ENCODE results near the gene ZNF594. TPM values are rescaled to one million over a fixed set of nuclear protein-coding genes. Genes with fewer than 3 reads are reported as not detected.
A peak's percentile ranks its signal among the peaks of the same experiment; 100 is the strongest.
"Not testable (repeated sequence)": the region's sequence is repeated elsewhere in the genome, so short reads cannot be mapped to it uniquely, and the experiment has no call there.

ZNF594 gene
- total RNA-seq, 2 experiments from 2014 or later = 11.3 to 11.6 TPM

DNA sequence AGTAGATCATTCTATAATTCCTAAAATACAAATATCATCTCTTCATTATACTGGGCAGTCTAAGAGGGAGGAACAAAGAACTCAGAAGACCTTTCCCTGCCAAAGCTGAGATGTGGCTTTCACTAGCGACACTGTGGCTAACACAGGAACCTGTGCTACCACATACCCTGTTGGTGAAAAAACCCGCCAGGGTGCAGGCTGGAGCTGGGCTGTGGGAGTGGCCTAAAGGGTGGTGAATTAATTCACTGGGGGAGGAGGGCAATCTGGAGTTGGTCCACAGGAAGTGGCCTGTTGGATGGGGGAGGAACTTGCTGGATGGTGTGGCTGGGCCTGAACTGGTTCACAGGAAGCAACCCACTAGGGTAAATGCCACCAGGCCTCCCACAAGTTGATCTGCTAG is 7.4 kb downstream of the ZNF594 start:
- CTCF ChIA-PET = no interaction called here
- H3K4me3 Mint-ChIP-seq = no peak overlapping the region
- peaks cover 73% of the 10 kb centered on the region for H3K36me3 Mint-ChIP-seq (ENCODE audit: low read depth)
- POLR2A ChIA-PET = no interaction called here
- H3K27ac Mint-ChIP-seq = no peak overlapping the region
- no peaks in the 10 kb centered on the region for H3K27me3 Mint-ChIP-seq
- no peak for DNase-seq
- no peaks in the 10 kb centered on the region for H3K4me1 Mint-ChIP-seq
- H3K9me3 Mint-ChIP-seq = peaks cover 69% of the 10 kb centered on the region

DNA sequence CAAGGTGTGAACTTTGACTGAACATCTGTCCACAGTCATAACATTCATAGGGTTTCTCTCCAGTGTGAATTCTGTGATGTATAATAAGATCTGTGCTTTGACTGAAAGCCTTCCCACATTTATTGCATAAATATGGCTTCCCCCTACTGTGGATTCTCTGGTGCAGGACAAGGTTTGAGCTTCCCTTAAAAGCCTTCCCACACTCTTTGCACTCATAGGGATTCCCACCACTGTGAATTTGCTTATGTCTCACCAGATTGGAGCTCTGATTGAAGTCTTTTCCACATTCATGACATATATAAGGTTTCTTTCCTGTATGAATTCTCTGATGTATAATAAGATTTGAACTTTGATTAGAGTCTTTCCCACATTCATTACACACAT is 8.3 kb downstream of the ZNF594 start:
- CTCF ChIA-PET = interaction anchor here (3.1 kb wide), 1 partner anchor 9 kb away, joined by 18 read pairs; the partner anchor contains the start of gene ZNF594
- Mint-ChIP-seq H3K36me3 (ENCODE audit: low read depth) (peaks cover 74% of the 10 kb centered on the region), H3K27ac (no peak overlapping the region), H3K4me1 (no peaks in the 10 kb centered on the region), H3K27me3 (no peaks in the 10 kb centered on the region), H3K9me3 (peaks cover 72% of the 10 kb centered on the region), H3K4me3 (no peak overlapping the region)
- POLR2A ChIA-PET = interaction anchor here (0.6 kb wide), 1 partner anchor 86 kb away, joined by 5 read pairs; no protein-coding TSS in a partner anchor
- no peak for DNase-seq

DNA sequence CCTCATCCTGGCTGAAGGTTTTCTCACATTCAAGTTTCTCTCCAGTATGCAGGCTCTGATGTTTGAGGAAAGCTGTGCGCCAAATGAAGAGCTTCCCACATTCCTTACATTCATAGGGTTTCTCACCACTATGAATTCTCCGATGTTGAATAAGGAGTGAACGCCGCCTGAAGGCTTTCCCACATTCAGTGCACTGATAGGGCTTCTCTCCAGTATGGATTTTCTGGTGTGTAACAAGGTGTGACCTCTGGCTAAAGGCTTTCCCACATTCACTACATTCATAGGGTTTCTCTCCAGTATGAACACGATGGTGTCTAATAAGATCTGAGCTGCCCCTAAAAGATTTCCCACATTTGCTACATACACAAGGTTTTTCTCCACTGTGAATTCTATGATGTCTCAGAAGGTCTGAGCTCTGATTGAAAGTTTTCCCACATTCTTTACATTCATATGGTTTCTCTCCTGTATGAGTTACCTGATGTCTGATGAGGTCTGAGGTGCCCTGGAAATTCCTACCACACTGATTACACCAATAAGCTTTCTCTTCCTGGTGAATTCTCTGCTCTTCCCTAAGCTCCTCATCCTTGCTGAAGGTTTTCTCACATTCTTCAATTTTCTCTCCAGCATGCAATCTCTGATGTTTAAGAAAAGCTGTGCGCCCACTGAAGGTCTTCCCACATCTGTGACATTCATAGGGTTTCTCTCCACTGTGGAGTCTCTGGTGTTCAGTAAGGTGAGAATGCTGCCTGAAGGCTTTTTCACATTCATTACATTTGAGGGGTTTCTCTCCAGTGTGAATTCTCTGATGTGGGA is 8.9 kb downstream of the ZNF594 start:
- Mint-ChIP-seq H3K9me3 (peaks cover 68% of the 10 kb centered on the region), H3K27me3 (no peaks in the 10 kb centered on the region), H3K4me1 (no peaks in the 10 kb centered on the region), H3K36me3 (ENCODE audit: low read depth) (peaks cover 70% of the 10 kb centered on the region), H3K27ac (peak overlapping the region; percentile 10), H3K4me3 (no peak overlapping the region)
- CTCF ChIA-PET = interaction anchor here (3.1 kb wide), 1 partner anchor 9 kb away, joined by 18 read pairs; the partner anchor contains the start of gene ZNF594
- DNase-seq = no peak
- POLR2A ChIA-PET = interaction anchor here (0.6 kb wide), 1 partner anchor 86 kb away, joined by 5 read pairs; no protein-coding TSS in a partner anchor

DNA sequence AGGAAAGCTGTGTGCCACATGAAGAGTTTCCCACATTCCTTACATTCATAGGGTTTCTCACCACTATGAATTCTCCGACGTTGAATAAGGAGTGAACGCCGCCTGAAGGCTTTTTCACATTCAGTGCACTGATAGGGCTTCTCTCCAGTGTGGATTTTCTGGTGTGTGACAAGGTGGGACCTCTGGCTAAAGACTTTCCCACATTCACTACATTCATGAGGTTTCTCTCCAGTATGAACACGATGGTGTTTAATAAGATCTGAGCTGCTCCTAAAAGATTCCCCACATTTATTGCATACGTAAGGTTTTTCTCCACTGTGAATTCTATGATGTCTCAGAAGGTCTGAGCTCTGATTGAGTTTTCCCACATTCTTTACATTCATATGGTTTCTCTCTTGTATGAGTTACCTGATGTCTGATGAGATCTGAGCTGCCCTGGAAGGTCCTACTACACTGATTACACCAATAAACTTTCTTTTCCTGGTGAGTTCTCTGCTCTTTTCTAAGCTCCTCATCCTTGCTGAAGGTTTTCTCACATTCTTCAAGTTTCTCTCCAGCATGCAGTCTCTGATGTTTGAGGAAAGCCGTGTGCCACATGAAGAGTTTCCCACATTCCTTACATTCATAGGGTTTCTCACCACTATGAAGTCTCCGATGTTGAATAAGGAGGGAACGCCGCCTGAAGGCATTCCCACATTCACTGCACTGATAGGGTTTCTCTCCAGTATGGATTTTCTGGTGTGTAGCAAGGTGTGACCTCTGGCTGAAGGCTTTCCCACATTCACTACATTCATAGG is 10.0 kb downstream of the ZNF594 start:
- POLR2A ChIA-PET = no interaction called here

DNA sequence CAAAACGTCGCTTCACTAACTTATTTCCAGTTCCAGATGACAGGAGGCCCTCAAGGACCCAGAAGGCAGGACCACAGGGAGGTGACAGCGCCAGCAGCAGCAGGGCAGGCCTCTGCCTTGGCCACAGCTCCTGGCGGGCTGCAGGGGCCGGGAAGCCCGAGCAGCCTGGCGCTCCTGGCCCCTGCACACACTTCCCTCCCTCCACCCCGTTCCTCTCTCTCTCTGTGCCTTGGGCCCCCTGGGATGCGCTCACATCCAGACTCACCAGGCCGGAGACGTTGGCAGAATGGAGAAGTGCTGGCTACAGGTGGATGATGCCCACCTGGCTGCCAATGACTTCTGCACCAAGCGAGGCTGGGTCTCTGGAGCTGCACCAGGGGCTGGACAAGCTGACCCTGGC is 12.7 kb downstream of the ZNF594 start:
- Mint-ChIP-seq H3K27me3 (no peaks in the 10 kb centered on the region), H3K36me3 (ENCODE audit: low read depth) (peaks cover 58% of the 10 kb centered on the region), H3K4me1 (no peaks in the 10 kb centered on the region), H3K27ac (no peak overlapping the region), H3K9me3 (peaks cover 55% of the 10 kb centered on the region), H3K4me3 (no peak overlapping the region)
- CTCF ChIA-PET = no interaction called here
- POLR2A ChIA-PET = no interaction called here
- DNase-seq = no peak

More for the DNA sequence above, 10.0 kb downstream of the ZNF594 start:
- H3K36me3 Mint-ChIP-seq (ENCODE audit: low read depth) = peaks cover 64% of the 10 kb centered on the region
- H3K4me1 Mint-ChIP-seq = no peaks in the 10 kb centered on the region
- H3K9me3 Mint-ChIP-seq = peaks cover 64% of the 10 kb centered on the region
- H3K27me3 Mint-ChIP-seq = no peaks in the 10 kb centered on the region
- no peak overlapping the region for H3K4me3 Mint-ChIP-seq
- no peak overlapping the region for H3K27ac Mint-ChIP-seq
- DNase-seq = no peak
- CTCF ChIA-PET = interaction anchor here (0.6 to 3.1 kb wide), 2 partner anchors 10 to 1925 kb away, joined by 3 to 18 read pairs; partner anchors contain the start of gene ZNF594

- H3K27ac Mint-ChIP-seq, POLR2A ChIA-PET, CTCF ChIA-PET, H3K4me1 Mint-ChIP-seq, H3K27me3 Mint-ChIP-seq, DNase-seq, H3K4me3 Mint-ChIP-seq: not testable (repeated sequence)
- Mint-ChIP-seq H3K36me3 (ENCODE audit: low read depth) (peaks cover 30% of the 10 kb centered on the region), H3K9me3 (peaks cover 37% of the 10 kb centered on the region)
Measured at GRCh38 chr17:5175027-5175426, 16.6 kb downstream of the ZNF594 start.

GRCh38 chr17:5165791-5166564 is 25.7 kb downstream of the ZNF594 start:
- H3K36me3 Mint-ChIP-seq (ENCODE audit: low read depth); DNase-seq; H3K27ac Mint-ChIP-seq; H3K4me3 Mint-ChIP-seq; H3K9me3 Mint-ChIP-seq; H3K4me1 Mint-ChIP-seq: not testable (repeated sequence)
- peaks cover 13% of the 10 kb centered on the region for H3K27me3 Mint-ChIP-seq
- CTCF ChIA-PET = interaction anchor here (0.6 kb wide), 1 partner anchor 31 kb away, joined by 3 read pairs; no protein-coding TSS in a partner anchor
- POLR2A ChIA-PET = interaction anchor here (0.6 kb wide), 1 partner anchor 563 kb away, joined by 5 read pairs; no protein-coding TSS in a partner anchor

DNA sequence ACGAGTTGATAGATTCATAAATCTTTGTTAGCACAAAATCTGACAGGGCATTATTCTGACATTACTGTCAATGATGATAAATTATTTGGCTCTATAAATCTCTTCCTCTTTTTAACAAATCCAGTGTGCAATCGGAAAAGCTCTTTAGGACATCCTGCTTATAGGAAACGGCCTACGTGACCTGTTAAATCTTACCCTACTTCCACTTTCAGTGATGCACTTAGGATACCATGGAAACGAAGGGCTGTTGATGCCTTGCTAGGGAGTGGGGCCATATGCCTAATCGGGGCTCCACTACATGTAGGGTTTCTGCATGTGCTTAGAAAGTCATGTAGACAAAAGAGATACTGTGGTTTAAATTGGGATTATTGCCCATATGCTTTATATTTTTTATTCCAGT is 27.2 kb downstream of the ZNF594 start:
- no peaks in the 10 kb centered on the region for H3K9me3 Mint-ChIP-seq
- no peak overlapping the region for H3K4me3 Mint-ChIP-seq
- no peak for DNase-seq
- no peaks in the 10 kb centered on the region for H3K4me1 Mint-ChIP-seq
- no peaks in the 10 kb centered on the region for H3K36me3 Mint-ChIP-seq (ENCODE audit: low read depth)
- H3K27ac Mint-ChIP-seq = no peak overlapping the region
- peaks cover 14% of the 10 kb centered on the region for H3K27me3 Mint-ChIP-seq
- ChIA-PET CTCF (no interaction called here), POLR2A (no interaction called here)

- H3K9me3 Mint-ChIP-seq; H3K4me1 Mint-ChIP-seq; CTCF ChIA-PET; POLR2A ChIA-PET; H3K36me3 Mint-ChIP-seq (ENCODE audit: low read depth); DNase-seq; H3K27ac Mint-ChIP-seq; H3K4me3 Mint-ChIP-seq: not testable (repeated sequence)
- H3K27me3 Mint-ChIP-seq = peaks cover 26% of the 10 kb centered on the region
Measured at GRCh38 chr17:5161793-5162192, 29.9 kb downstream of the ZNF594 start.

DNA sequence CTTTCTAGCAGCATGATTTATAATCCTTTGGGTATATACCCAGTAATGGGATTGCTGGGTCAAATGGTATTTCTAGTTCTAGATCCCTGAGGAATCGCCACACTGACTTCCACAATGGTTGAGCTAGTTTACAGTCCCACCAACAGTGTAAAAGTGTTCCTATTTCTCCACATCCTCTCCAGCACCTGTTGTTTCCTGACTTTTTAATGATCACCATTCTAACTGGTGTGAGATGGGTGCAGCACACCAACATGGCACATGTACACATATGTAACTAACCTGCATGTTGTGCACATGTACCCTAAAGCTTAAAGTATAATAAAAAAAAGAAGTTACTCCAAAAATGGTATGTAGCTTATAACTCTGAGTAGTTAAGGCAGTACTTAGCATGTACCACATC is 31.0 kb downstream of the ZNF594 start:
- H3K36me3 Mint-ChIP-seq (ENCODE audit: low read depth); DNase-seq; H3K4me1 Mint-ChIP-seq; H3K4me3 Mint-ChIP-seq; H3K27ac Mint-ChIP-seq; POLR2A ChIA-PET; CTCF ChIA-PET; H3K9me3 Mint-ChIP-seq: not testable (repeated sequence)
- H3K27me3 Mint-ChIP-seq = peaks cover 25% of the 10 kb centered on the region

DNA sequence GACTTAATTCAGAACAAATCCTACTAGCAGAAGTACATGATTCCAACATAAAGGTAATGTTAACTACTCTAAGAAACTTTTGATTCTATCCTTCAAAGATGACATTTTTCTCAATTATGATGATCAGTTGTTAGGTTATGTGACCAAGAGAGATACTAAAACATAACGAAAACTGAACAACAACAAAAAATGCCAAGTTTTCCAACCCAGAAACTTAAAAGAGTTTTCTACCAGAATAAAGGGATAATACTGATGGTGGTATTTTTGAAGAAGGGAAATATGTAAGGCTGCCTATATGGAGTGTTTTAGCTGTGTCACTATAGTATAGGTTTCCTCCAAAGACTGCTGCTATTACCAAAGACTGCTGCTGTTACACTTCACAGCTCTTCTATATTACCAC is 45.5 kb downstream of the ZNF594 start:
- H3K36me3 Mint-ChIP-seq (ENCODE audit: low read depth); POLR2A ChIA-PET; H3K9me3 Mint-ChIP-seq; H3K4me1 Mint-ChIP-seq; H3K27ac Mint-ChIP-seq; DNase-seq; H3K4me3 Mint-ChIP-seq; CTCF ChIA-PET: not testable (repeated sequence)
- H3K27me3 Mint-ChIP-seq = peaks cover 19% of the 10 kb centered on the region

GRCh38 chr17:5142877-5143276 is 48.8 kb downstream of the ZNF594 start:
- POLR2A ChIA-PET, H3K9me3 Mint-ChIP-seq: not testable (repeated sequence)
- peaks cover 15% of the 10 kb centered on the region for H3K27me3 Mint-ChIP-seq

GRCh38 chr17:5139458-5139732 is 52.3 kb downstream of the ZNF594 start:
- H3K4me1 Mint-ChIP-seq = no peaks in the 10 kb centered on the region

More at GRCh38 chr17:5142877-5143276, 48.8 kb downstream of the ZNF594 start:
- H3K4me1 Mint-ChIP-seq; H3K4me3 Mint-ChIP-seq; H3K27ac Mint-ChIP-seq; DNase-seq; CTCF ChIA-PET; H3K36me3 Mint-ChIP-seq (ENCODE audit: low read depth): not testable (repeated sequence)

More at GRCh38 chr17:5139458-5139732, 52.3 kb downstream of the ZNF594 start:
- Mint-ChIP-seq H3K36me3 (ENCODE audit: low read depth) (no peaks in the 10 kb centered on the region), H3K4me3 (no peak overlapping the region), H3K9me3 (no peaks in the 10 kb centered on the region), H3K27ac (no peak overlapping the region), H3K27me3 (peaks cover 1% of the 10 kb centered on the region)
- DNase-seq = no peak
- ChIA-PET CTCF (no interaction called here), POLR2A (interaction anchor here (0.7 kb wide), 1 partner anchor 258 kb away, joined by 4 read pairs; no protein-coding TSS in a partner anchor)

All from activated CD4-positive, alpha-beta T cell treated with anti-CD3 and anti-CD28 coated beads, Interleukin-2, amount 10 ng/mL, durations not matched to agents 7 days and 5 days (primary cell).